VCaP (cell line): ENCODE measurements around the gene BCKDK.

Experiments used
- H3K27ac ChIP-seq: fragments of 450-650 bp; 2 replicates; pipeline ENCODE4 v1.5.1; 2017
- TF ChIP-seq, protein P1 (sequence below): fragments of 450-650 bp; conservative IDR thresholded peaks from 2 replicates; pipeline ENCODE4 v1.5.1; 2017; ENCODE audit warnings: mild to moderate bottlenecking, moderate library complexity

BCKDK gene

DNA sequence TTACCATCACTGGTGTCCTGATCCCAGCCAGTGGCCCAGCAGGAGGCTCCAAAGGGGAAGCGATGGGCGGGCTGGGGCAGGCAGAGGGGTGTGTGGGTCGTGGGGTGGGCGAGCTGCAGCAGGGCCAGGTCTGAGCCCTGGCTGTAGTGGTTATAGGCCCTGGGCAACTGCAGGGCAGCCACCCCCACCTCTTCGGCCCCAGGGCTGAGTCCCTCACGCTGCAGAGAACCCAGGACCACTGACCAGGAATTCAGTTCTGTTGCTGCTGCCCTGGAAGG lies 21.6 kb upstream of the BCKDK start:
- no peak overlapping the region for H3K27ac ChIP-seq

GRCh38 chr16:31087481-31087880 lies 20.7 kb upstream of the BCKDK start:
- TF ChIP-seq, protein P1, sequence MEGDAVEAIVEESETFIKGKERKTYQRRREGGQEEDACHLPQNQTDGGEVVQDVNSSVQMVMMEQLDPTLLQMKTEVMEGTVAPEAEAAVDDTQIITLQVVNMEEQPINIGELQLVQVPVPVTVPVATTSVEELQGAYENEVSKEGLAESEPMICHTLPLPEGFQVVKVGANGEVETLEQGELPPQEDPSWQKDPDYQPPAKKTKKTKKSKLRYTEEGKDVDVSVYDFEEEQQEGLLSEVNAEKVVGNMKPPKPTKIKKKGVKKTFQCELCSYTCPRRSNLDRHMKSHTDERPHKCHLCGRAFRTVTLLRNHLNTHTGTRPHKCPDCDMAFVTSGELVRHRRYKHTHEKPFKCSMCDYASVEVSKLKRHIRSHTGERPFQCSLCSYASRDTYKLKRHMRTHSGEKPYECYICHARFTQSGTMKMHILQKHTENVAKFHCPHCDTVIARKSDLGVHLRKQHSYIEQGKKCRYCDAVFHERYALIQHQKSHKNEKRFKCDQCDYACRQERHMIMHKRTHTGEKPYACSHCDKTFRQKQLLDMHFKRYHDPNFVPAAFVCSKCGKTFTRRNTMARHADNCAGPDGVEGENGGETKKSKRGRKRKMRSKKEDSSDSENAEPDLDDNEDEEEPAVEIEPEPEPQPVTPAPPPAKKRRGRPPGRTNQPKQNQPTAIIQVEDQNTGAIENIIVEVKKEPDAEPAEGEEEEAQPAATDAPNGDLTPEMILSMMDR = no peak
- no peak overlapping the region for H3K27ac ChIP-seq

More for the DNA sequence above, 21.6 kb upstream of the BCKDK start:
- TF ChIP-seq, protein P1 = no peak

DNA sequence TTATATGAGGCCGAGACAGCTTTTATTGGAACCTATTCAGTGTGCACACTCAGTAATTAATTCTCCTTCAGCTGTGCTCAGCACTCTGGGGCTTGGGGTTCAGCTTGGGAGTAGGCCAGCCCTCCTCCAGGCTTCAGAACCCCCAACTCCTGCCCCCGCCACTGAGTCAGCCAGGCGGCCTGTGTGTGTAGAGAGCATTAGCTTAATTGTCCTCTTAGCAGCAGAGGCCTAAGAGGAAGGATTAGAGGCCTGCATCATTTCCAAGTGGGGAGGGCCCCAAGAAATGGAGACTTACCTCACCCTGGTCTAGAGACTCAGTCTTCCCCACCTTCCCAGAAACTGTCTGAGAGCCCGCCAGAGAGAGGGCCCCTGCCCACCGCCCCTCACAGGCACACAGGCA lies 20.2 kb upstream of the BCKDK start:
- H3K27ac ChIP-seq = no peak overlapping the region
- TF ChIP-seq, protein P1 = no peak

- TF ChIP-seq, protein P1 = no peak
These were observed 19.6 kb upstream of the BCKDK start, which contains the start of gene PRSS53 for GRCh38 chr16:31088459-31089183. TSS of gene PRSS53 (minus strand) at chr16:31088943. CDS start at chr16:31088809, 134 bp downstream.

DNA sequence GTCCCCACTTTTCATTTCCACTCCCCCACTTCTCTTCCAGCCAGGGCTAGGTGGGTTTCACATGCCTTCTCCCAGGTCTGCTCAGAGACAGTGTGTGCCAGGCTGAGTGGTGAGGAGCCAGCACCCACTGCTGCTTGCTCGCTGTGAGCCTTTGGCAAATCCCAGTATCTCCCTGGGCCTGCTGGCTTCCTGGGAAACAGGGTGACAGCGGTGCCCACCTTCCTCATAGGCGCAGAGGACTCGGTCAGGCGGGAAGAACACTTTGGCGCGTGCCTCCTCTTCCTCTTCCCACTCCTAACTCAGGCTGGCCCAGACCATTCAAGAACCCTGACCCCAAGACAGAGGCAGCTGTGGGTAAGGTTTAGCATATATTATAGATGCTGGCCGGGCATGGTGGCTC lies 19.0 kb upstream of the BCKDK start:
- TF ChIP-seq, protein P1 = no peak
- no peak overlapping the region for H3K27ac ChIP-seq

More at GRCh38 chr16:31088459-31089183, 19.6 kb upstream of the BCKDK start, which contains the start of gene PRSS53:
- no peak within 1 kb of the TSS for H3K27ac ChIP-seq

DNA sequence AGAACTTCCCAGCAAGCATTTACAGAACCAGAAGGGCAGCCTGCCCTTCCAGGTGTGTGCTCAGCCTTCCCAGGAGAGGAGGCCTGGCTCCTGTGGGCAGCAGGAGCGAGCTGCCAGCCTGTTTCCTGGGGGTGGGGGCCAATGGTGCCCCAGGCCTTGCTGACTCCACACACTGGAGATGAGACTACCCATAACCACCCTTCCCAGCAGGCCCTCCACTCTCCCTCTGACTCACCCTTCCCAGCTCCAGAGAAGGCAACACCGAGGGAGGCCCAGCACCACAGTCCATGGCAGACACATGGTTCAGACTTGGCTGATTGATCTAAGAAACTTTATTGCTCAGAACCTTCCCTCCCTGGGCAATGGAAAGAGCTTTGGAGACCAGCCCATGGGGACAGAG lies 17.6 kb upstream of the BCKDK start:
- TF ChIP-seq, protein P1 = no peak
- H3K27ac ChIP-seq = no peak overlapping the region

GRCh38 chr16:31092330-31092729 lies 15.9 kb upstream of the BCKDK start:
- TF ChIP-seq, protein P1 = no peak
- H3K27ac ChIP-seq = no peak overlapping the region
